ENCODE measurements around the gene ARHGEF10L.

Gene ARHGEF10L

GRCh38 chr1:17559615-17560419 lies 20.3 kb downstream of the ARHGEF10L start:
- Histone ChIP-seq H3K4me3 (ENCODE audit: low read length) (no peak overlapping the region), H3K9me2 (replicated peaks; ENCODE audit: control insufficient read depth, low read length) (no peaks in the 10 kb centered on the region), H3K79me2 (ENCODE audit: control insufficient read depth, low read length) (no peaks in the 10 kb centered on the region), H3K27me3 (ENCODE audit: control insufficient read depth, low read length) (no peaks in the 10 kb centered on the region), H3K4me2 (ENCODE audit: low read length) (no peak overlapping the region), H3K9me3 (ENCODE audit: control insufficient read depth, insufficient read depth, low read length) (no peaks in the 10 kb centered on the region), H3K27ac (ENCODE audit: low read depth, low read length) (no peak overlapping the region), H3K4me1 (ENCODE audit: control insufficient read depth, low read length) (no peaks in the 10 kb centered on the region), H3K36me3 (ENCODE audit: control insufficient read depth, low read length) (no peaks in the 10 kb centered on the region), H3F3A (ENCODE audit: control insufficient read depth, insufficient read depth) (no peaks in the 10 kb centered on the region), H4K20me1 (ENCODE audit: control insufficient read depth, insufficient read depth, low read depth, low read length) (no peaks in the 10 kb centered on the region)
- no peak for TF ChIP-seq CTCF (IDR thresholded peaks at IDR 0.05; ENCODE audit: low read depth, low read length, poor library complexity, severe bottlenecking)
- no peak for TF ChIP-seq EZH2phosphoT487 (IDR thresholded peaks at IDR 0.05; ENCODE audit: borderline replicate concordance, low read length)

GRCh38 chr1:17561247-17561548 lies 21.7 kb downstream of the ARHGEF10L start:
- H3K4me2 ChIP-seq (ENCODE audit: low read length): no peak overlapping the region
- H3K9me2 ChIP-seq (replicated peaks; ENCODE audit: control insufficient read depth, low read length): no peaks in the 10 kb centered on the region
- no peaks in the 10 kb centered on the region for H3K9me3 ChIP-seq (ENCODE audit: control insufficient read depth, insufficient read depth, low read length)
- no peak overlapping the region for H3K27ac ChIP-seq (ENCODE audit: low read depth, low read length)
- no peaks in the 10 kb centered on the region for H3K4me1 ChIP-seq (ENCODE audit: control insufficient read depth, low read length)
- H3K27me3 ChIP-seq (ENCODE audit: control insufficient read depth, low read length): no peaks in the 10 kb centered on the region
- H3K4me3 ChIP-seq (ENCODE audit: low read length): no peak overlapping the region
- H3K36me3 ChIP-seq (ENCODE audit: control insufficient read depth, low read length): no peaks in the 10 kb centered on the region
- no peaks in the 10 kb centered on the region for H4K20me1 ChIP-seq (ENCODE audit: control insufficient read depth, insufficient read depth, low read depth, low read length)
- TF ChIP-seq EZH2phosphoT487 (IDR thresholded peaks at IDR 0.05; ENCODE audit: borderline replicate concordance, low read length): no peak
- TF ChIP-seq CTCF (IDR thresholded peaks at IDR 0.05; ENCODE audit: low read depth, low read length, poor library complexity, severe bottlenecking): no peak
- no peaks in the 10 kb centered on the region for H3K79me2 ChIP-seq (ENCODE audit: control insufficient read depth, low read length)
- H3F3A ChIP-seq (ENCODE audit: control insufficient read depth, insufficient read depth): no peaks in the 10 kb centered on the region

GRCh38 chr1:17561561-17561985 lies 22.1 kb downstream of the ARHGEF10L start:
- Histone ChIP-seq H3K4me1 (ENCODE audit: control insufficient read depth, low read length) (no peaks in the 10 kb centered on the region), H3K9me3 (ENCODE audit: control insufficient read depth, insufficient read depth, low read length) (no peaks in the 10 kb centered on the region), H3K27ac (ENCODE audit: low read depth, low read length) (no peak overlapping the region), H3F3A (ENCODE audit: control insufficient read depth, insufficient read depth) (no peaks in the 10 kb centered on the region), H3K4me3 (ENCODE audit: low read length) (no peak overlapping the region), H3K4me2 (ENCODE audit: low read length) (no peak overlapping the region), H3K36me3 (ENCODE audit: control insufficient read depth, low read length) (no peaks in the 10 kb centered on the region), H3K9me2 (replicated peaks; ENCODE audit: control insufficient read depth, low read length) (no peaks in the 10 kb centered on the region), H3K79me2 (ENCODE audit: control insufficient read depth, low read length) (no peaks in the 10 kb centered on the region), H4K20me1 (ENCODE audit: control insufficient read depth, insufficient read depth, low read depth, low read length) (no peaks in the 10 kb centered on the region), H3K27me3 (ENCODE audit: control insufficient read depth, low read length) (no peaks in the 10 kb centered on the region)
- no peak for TF ChIP-seq CTCF (IDR thresholded peaks at IDR 0.05; ENCODE audit: low read depth, low read length, poor library complexity, severe bottlenecking)
- TF ChIP-seq EZH2phosphoT487 (IDR thresholded peaks at IDR 0.05; ENCODE audit: borderline replicate concordance, low read length): no peak

All from DOHH2 (cell line).